GM23338 (cell line): ENCODE data around the gene SH3PXD2B. TPM values are rescaled to one million over a fixed set of nuclear protein-coding genes. Genes with fewer than 3 reads are reported as not detected.
A peak's percentile ranks its signal among the peaks of the same experiment; 100 is the strongest.

Experiments
- ATAC-seq: fragments of 200-7000 bp; cut with Tn5 transposase; 3 replicates; pipeline ENCODE4 v1.9.1; 2020
- DNase-seq: peaks from one replicate; pipeline ENCODE4 v3.0.0-alpha.2; 2015; ENCODE audit warnings: low spot score
- H2AFZ ChIP-seq: fragments of 200-600 bp; sonication (generic); 2 replicates; pipeline ENCODE4 v1.8.0; 2016; ENCODE audit warnings: antibody characterized with exemption, mild to moderate bottlenecking, moderate library complexity
- H3F3A ChIP-seq: fragments of 200-600 bp; sonication (generic); replicated peaks from 2 replicates; pipeline ENCODE4 v1.8.0; 2017; ENCODE audit warnings: antibody characterized with exemption, mixed run types, low read depth
- H3K27ac ChIP-seq: fragments of 200-600 bp; sonication (generic); 2 replicates; pipeline ENCODE4 v1.6.1; 2016; ENCODE audit warnings: low read depth
- H3K27me3 ChIP-seq: fragments of 200-600 bp; sonication (generic); 2 replicates; pipeline ENCODE4 v1.8.0; 2016; ENCODE audit warnings: mild to moderate bottlenecking, mixed run types, moderate library complexity; ENCODE audit not compliant: insufficient read depth
- H3K36me3 ChIP-seq: fragments of 200-600 bp; sonication (generic); 2 replicates; pipeline ENCODE4 v1.8.0; 2016; ENCODE audit warnings: mild to moderate bottlenecking; ENCODE audit not compliant: insufficient read depth
- H3K4me1 ChIP-seq: fragments of 200-600 bp; sonication (generic); 2 replicates; pipeline ENCODE4 v1.8.0; 2016; ENCODE audit warnings: mild to moderate bottlenecking, moderate library complexity; ENCODE audit not compliant: insufficient read depth
- H3K4me2 ChIP-seq: fragments of 200-600 bp; sonication (generic); 2 replicates; pipeline ENCODE4 v1.7.1; 2017; ENCODE audit warnings: mixed run types
- H3K4me3 ChIP-seq: fragments of 200-600 bp; sonication (generic); 2 replicates; pipeline ENCODE4 v1.6.1; 2016; ENCODE audit warnings: mixed run types
- H3K79me2 ChIP-seq: fragments of 200-600 bp; sonication (generic); replicated peaks from 2 replicates; pipeline ENCODE4 v1.8.0; 2017; ENCODE audit warnings: mild to moderate bottlenecking; ENCODE audit not compliant: insufficient read depth
- H3K9me2 ChIP-seq: fragments of 200-600 bp; sonication (generic); 2 replicates; pipeline ENCODE4 v1.8.0; 2017; ENCODE audit not compliant: insufficient read depth
- H4K20me1 ChIP-seq: fragments of 200-600 bp; sonication (generic); replicated peaks from 2 replicates; pipeline ENCODE4 v1.8.0; 2017; ENCODE audit warnings: mild to moderate bottlenecking; ENCODE audit not compliant: insufficient read depth
- H3K27ac Mint-ChIP-seq: 2 replicates; pipeline ENCODE4 v1.8.0; 2020; ENCODE audit warnings: inconsistent platforms, mild to moderate bottlenecking, moderate library complexity, mixed read lengths
- H3K27me3 Mint-ChIP-seq: 3 replicates; pipeline ENCODE4 v1.8.0; 2022; ENCODE audit warnings: low read depth, mild to moderate bottlenecking, moderate library complexity, mixed read lengths, inconsistent platforms; ENCODE audit not compliant: insufficient read depth, poor library complexity
- H3K36me3 Mint-ChIP-seq: 3 replicates; pipeline ENCODE4 v1.8.0; 2021; ENCODE audit warnings: low read depth, mild to moderate bottlenecking, inconsistent platforms, moderate library complexity, mixed read lengths
- H3K4me1 Mint-ChIP-seq: 3 replicates; pipeline ENCODE4 v1.8.0; 2020; ENCODE audit warnings: mild to moderate bottlenecking, inconsistent platforms, mixed read lengths
- H3K4me3 Mint-ChIP-seq: 3 replicates; pipeline ENCODE4 v1.8.0; 2021; ENCODE audit warnings: moderate library complexity, mild to moderate bottlenecking, inconsistent platforms, mixed read lengths
- H3K9me3 Mint-ChIP-seq: 3 replicates; pipeline ENCODE4 v1.8.0; 2020; ENCODE audit warnings: moderate library complexity, mild to moderate bottlenecking, inconsistent platforms, mixed read lengths
- CREB1 ChIP-seq: fragments of 250-450 bp; sonication (Bioruptor Pico); IDR thresholded peaks from 2 replicates; pipeline ENCODE4 v1.5.0; 2020; ENCODE audit warnings: low read depth, mild to moderate bottlenecking, moderate library complexity
- EZH2 ChIP-seq: fragments of 200-600 bp; sonication (generic); IDR thresholded peaks from one replicate; pipeline ENCODE4 v1.8.0; 2017; ENCODE audit warnings: antibody characterized with exemption, mild to moderate bottlenecking, low read depth; ENCODE audit not compliant: unreplicated experiment
- EZH2phosphoT487 ChIP-seq: fragments of 200-600 bp; sonication (generic); IDR thresholded peaks from one replicate; pipeline ENCODE4 v1.8.1; 2018; ENCODE audit warnings: antibody characterized with exemption; ENCODE audit not compliant: unreplicated experiment
- JUNB ChIP-seq: IDR thresholded peaks from one replicate; pipeline ENCODE4 v1.6.1; 2016; ENCODE audit warnings: antibody characterized with exemption; ENCODE audit not compliant: unreplicated experiment
- NANOG ChIP-seq: IDR thresholded peaks from 2 replicates; pipeline ENCODE4 v1.6.1; 2016; ENCODE audit warnings: antibody characterized with exemption, borderline replicate concordance
- POLR2AphosphoS5 ChIP-seq: IDR thresholded peaks from 2 replicates; pipeline ENCODE4 v1.6.1; 2016; ENCODE audit warnings: antibody characterized with exemption, low read depth
- STAT1 ChIP-seq: IDR thresholded peaks from one replicate; pipeline ENCODE4 v1.6.1; 2016; ENCODE audit warnings: antibody characterized with exemption; ENCODE audit not compliant: unreplicated experiment
- ZNF114 ChIP-seq: fragments of 250-450 bp; sonication (Bioruptor Pico); IDR thresholded peaks from 2 replicates; pipeline ENCODE4 v1.5.0; 2020; ENCODE audit warnings: mild to moderate bottlenecking, moderate library complexity
- ZNF331 ChIP-seq: fragments of 250-450 bp; sonication (Bioruptor Pico); IDR thresholded peaks from 2 replicates; pipeline ENCODE4 v1.5.0; 2020; ENCODE audit warnings: low read depth, mild to moderate bottlenecking, moderate library complexity
- ZNF462 ChIP-seq: fragments of 250-450 bp; sonication (Bioruptor Pico); IDR thresholded peaks from 2 replicates; pipeline ENCODE4 v1.5.0; 2020; ENCODE audit warnings: mild to moderate bottlenecking, moderate library complexity
- polyA plus RNA-seq: library from polyadenylated mRNA; unstranded; fragments of >200 nt; fragmentation: Nextera tagmentation; extraction: Ambion mirVana; gene quantifications from 2 replicates; pipeline ENCODE4 v1.2.1, GENCODE V29; 2016
- total RNA-seq: library from RNA; depleted of rRNA; stranded (reverse); fragments of >200 nt; shearing (Covaris generic); gene quantifications from 2 replicates; pipeline ENCODE4 v1.2.3, GENCODE V29; 2014
- TF ChIP-seq, protein P1 (sequence below): IDR thresholded peaks from one replicate; pipeline ENCODE4 v1.6.1; 2018; ENCODE audit warnings: antibody characterized with exemption; ENCODE audit not compliant: unreplicated experiment
- TF ChIP-seq, protein P2 (sequence below), 2 experiments: fragments of 200-600 bp in 1 of 2; sonication (generic) in 1 of 2; conservative IDR thresholded peaks; 2 replicates each; pipeline versions ENCODE4 v1.5.1 to v1.6.1; 2016 to 2017; ENCODE audit warnings: antibody characterized with exemption in 2 of 2, low read depth in 2 of 2, mild to moderate bottlenecking in 2 of 2, moderate library complexity in 1 of 2
- TF ChIP-seq, protein P3 (sequence below): IDR thresholded peaks from 2 replicates; pipeline ENCODE4 v1.6.1; 2016; ENCODE audit warnings: antibody characterized with exemption

SH3PXD2B gene
- total and polyA plus RNA-seq, 2 experiments from 2014 or later: 40.2 to 52.5 TPM

DNA sequence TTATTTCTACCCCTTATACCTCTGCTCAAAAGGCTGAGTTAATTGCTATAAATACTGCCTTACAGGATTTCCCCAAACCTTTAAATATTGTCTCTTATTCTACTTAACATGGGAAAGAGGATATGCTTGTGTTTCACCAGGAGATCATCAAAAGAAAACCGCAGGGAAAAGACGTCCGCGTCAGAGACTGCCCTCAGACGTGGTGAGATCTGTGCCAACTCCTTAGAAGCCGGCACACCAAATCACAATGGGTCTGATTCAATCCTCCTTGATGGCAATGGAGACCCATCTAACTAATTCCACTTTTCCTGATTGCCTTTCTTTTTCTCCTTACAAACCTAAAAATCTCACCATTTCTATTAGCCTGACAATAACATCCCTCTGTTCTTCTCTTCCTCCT is 55.0 kb downstream of the SH3PXD2B start:
- TF ChIP-seq ZNF462 (CRISPR knock-in tag): no peak
- TF ChIP-seq, protein P1, sequence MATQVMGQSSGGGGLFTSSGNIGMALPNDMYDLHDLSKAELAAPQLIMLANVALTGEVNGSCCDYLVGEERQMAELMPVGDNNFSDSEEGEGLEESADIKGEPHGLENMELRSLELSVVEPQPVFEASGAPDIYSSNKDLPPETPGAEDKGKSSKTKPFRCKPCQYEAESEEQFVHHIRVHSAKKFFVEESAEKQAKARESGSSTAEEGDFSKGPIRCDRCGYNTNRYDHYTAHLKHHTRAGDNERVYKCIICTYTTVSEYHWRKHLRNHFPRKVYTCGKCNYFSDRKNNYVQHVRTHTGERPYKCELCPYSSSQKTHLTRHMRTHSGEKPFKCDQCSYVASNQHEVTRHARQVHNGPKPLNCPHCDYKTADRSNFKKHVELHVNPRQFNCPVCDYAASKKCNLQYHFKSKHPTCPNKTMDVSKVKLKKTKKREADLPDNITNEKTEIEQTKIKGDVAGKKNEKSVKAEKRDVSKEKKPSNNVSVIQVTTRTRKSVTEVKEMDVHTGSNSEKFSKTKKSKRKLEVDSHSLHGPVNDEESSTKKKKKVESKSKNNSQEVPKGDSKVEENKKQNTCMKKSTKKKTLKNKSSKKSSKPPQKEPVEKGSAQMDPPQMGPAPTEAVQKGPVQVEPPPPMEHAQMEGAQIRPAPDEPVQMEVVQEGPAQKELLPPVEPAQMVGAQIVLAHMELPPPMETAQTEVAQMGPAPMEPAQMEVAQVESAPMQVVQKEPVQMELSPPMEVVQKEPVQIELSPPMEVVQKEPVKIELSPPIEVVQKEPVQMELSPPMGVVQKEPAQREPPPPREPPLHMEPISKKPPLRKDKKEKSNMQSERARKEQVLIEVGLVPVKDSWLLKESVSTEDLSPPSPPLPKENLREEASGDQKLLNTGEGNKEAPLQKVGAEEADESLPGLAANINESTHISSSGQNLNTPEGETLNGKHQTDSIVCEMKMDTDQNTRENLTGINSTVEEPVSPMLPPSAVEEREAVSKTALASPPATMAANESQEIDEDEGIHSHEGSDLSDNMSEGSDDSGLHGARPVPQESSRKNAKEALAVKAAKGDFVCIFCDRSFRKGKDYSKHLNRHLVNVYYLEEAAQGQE: no peak
- no peak for TF ChIP-seq JUNB
- TF ChIP-seq ZNF331 (CRISPR knock-in tag): no peak
- TF ChIP-seq, protein P2, sequence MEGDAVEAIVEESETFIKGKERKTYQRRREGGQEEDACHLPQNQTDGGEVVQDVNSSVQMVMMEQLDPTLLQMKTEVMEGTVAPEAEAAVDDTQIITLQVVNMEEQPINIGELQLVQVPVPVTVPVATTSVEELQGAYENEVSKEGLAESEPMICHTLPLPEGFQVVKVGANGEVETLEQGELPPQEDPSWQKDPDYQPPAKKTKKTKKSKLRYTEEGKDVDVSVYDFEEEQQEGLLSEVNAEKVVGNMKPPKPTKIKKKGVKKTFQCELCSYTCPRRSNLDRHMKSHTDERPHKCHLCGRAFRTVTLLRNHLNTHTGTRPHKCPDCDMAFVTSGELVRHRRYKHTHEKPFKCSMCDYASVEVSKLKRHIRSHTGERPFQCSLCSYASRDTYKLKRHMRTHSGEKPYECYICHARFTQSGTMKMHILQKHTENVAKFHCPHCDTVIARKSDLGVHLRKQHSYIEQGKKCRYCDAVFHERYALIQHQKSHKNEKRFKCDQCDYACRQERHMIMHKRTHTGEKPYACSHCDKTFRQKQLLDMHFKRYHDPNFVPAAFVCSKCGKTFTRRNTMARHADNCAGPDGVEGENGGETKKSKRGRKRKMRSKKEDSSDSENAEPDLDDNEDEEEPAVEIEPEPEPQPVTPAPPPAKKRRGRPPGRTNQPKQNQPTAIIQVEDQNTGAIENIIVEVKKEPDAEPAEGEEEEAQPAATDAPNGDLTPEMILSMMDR (conservative IDR thresholded peaks at IDR 0.05; ENCODE audit: low read depth in 2 of 2): no peak
- no peak for TF ChIP-seq EZH2
- no peak for TF ChIP-seq EZH2phosphoT487
- TF ChIP-seq, protein P3, sequence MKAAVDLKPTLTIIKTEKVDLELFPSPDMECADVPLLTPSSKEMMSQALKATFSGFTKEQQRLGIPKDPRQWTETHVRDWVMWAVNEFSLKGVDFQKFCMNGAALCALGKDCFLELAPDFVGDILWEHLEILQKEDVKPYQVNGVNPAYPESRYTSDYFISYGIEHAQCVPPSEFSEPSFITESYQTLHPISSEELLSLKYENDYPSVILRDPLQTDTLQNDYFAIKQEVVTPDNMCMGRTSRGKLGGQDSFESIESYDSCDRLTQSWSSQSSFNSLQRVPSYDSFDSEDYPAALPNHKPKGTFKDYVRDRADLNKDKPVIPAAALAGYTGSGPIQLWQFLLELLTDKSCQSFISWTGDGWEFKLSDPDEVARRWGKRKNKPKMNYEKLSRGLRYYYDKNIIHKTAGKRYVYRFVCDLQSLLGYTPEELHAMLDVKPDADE: no peak
- no peak for TF ChIP-seq POLR2AphosphoS5
- TF ChIP-seq ZNF114: no peak
- TF ChIP-seq NANOG: no peak
- no peak for TF ChIP-seq CREB1
- TF ChIP-seq STAT1: no peak
- Histone ChIP-seq H3K79me2 (no peaks in the 10 kb centered on the region), H2AFZ (no peak overlapping the region), H3F3A (peaks cover 4% of the 10 kb centered on the region; the same call in 1 of the 2 replicates), H3K27ac (no peak overlapping the region), H3K36me3 (peaks cover 9% of the 10 kb centered on the region; the same call in 1 of the 2 replicates), H3K4me3 (no peak overlapping the region), H4K20me1 (peaks cover under 1% of the 10 kb centered on the region), H3K27me3 (no peaks in the 10 kb centered on the region), H3K4me2 (no peak overlapping the region), H3K4me1 (peaks cover 37% of the 10 kb centered on the region), H3K9me2 (peaks cover 4% of the 10 kb centered on the region; the same call in 1 of the 2 replicates)
- Mint-ChIP-seq H3K27ac (peak overlapping the region; percentile 45), H3K4me3 (no peak overlapping the region), H3K36me3 (peaks cover 80% of the 10 kb centered on the region), H3K4me1 (peaks cover 67% of the 10 kb centered on the region), H3K9me3 (peaks cover 28% of the 10 kb centered on the region), H3K27me3 (peaks cover 10% of the 10 kb centered on the region)
- DNase-seq (no peak), ATAC-seq (no peak)
